A549 (cell line): ENCODE data around the gene KIAA0930. TPM values are rescaled to one million over a fixed set of nuclear protein-coding genes. Genes with fewer than 3 reads are reported as not detected.

Source experiments
- ATAC-seq, 2 experiments: fragments of 200-7000 bp in 1 of 2; fragments of >200 bp in 1 of 2; cut with Nextera tagmentation in 1 of 2; cut with Tn5 transposase in 1 of 2; 3 replicates each; pipeline versions ENCODE4 v1.8.0 to v1.9.1; 2018 to 2020; ENCODE audit warnings: mild to moderate bottlenecking in 1 of 2, moderate library complexity in 1 of 2
- CTCF ChIA-PET: fragments of 300-600 bp; sonication (Branson Sonifier 250); formaldehyde crosslinking; extraction: SDS; loops from one replicate; lab custom pipeline; 2021; ENCODE audit warnings: antibody characterized with exemption, inconsistent platforms; lab: Yijun Ruan, JAX
- POLR2A ChIA-PET: fragments of 350-600 bp; formaldehyde crosslinking; extraction: SDS; loops from one replicate; lab custom pipeline; 2021; ENCODE audit warnings: antibody characterized with exemption, inconsistent platforms; lab: Yijun Ruan, JAX
- DNase-seq, 2 experiments: peaks; one replicate each; pipeline versions ENCODE4 v3.0.0 to v3.0.0-alpha.2; 2011 to 2016; ENCODE audit warnings: low read depth in 1 of 2, low spot score in 1 of 2
- FAIRE-seq: peaks from 2 replicates; lab custom pipeline; 2011; peaks lifted over from hg19 to GRCh38; lab: Jason Lieb, UNC
- H3K27ac ChIP-seq, 2 experiments: fragments of >200 bp; sonication (Bioruptor Twin); formaldehyde crosslinking; 3 replicates each; pipeline ENCODE4 v1.5.1; 2016 to 2017
- H3K4me1 ChIP-seq: fragments of >200 bp; sonication (Bioruptor Twin); formaldehyde crosslinking; 3 replicates; pipeline ENCODE4 v1.6.1; 2016
- H3K4me2 ChIP-seq: fragments of >200 bp; sonication (Bioruptor Twin); formaldehyde crosslinking; 3 replicates; pipeline ENCODE4 v1.6.1; 2016
- H3K4me3 ChIP-seq: fragments of >200 bp; sonication (Bioruptor Twin); formaldehyde crosslinking; 3 replicates; pipeline ENCODE4 v1.5.1; 2016
- H3K9me3 ChIP-seq: fragments of >200 bp; sonication (Bioruptor Twin); formaldehyde crosslinking; 3 replicates; pipeline ENCODE4 v1.6.1; 2016
- ATOH8 ChIP-seq: fragments of 250-450 bp; sonication (Bioruptor Pico); IDR thresholded peaks from 2 replicates; pipeline ENCODE4 v1.5.0; 2020; ENCODE audit warnings: low read depth, mild to moderate bottlenecking, moderate library complexity
- CEBPB ChIP-seq, 2 experiments: fragments of >200 bp in 1 of 2; sonication (Bioruptor Twin) in 1 of 2; formaldehyde crosslinking in 1 of 2; IDR thresholded peaks; 2 replicates each; pipeline ENCODE4 v1.6.1; 2012 to 2016
- CHD4 ChIP-seq: fragments of 200-600 bp; sonication (generic); IDR thresholded peaks from 2 replicates; pipeline ENCODE4 v1.6.1; 2016; ENCODE audit warnings: antibody characterized with exemption, mild to moderate bottlenecking, borderline replicate concordance
- CTCF ChIP-seq: fragments of >200 bp; sonication (Bioruptor Twin); formaldehyde crosslinking; IDR thresholded peaks from 3 replicates; pipeline ENCODE4 v1.5.1; 2016
- E2F6 ChIP-seq: IDR thresholded peaks from 2 replicates; pipeline ENCODE4 v1.6.1; 2012; ENCODE audit warnings: low read depth, borderline replicate concordance
- EHF ChIP-seq: fragments of 250-450 bp; sonication (Bioruptor Pico); IDR thresholded peaks from 2 replicates; pipeline ENCODE4 v1.5.0; 2020; ENCODE audit warnings: mild to moderate bottlenecking
- EHMT2 ChIP-seq: fragments of 200-600 bp; sonication (generic); IDR thresholded peaks from 2 replicates; pipeline ENCODE4 v1.6.1; 2016; ENCODE audit warnings: antibody characterized with exemption, low read depth, mild to moderate bottlenecking, moderate library complexity
- ELK1 ChIP-seq: fragments of 150-350 bp; IDR thresholded peaks from 2 replicates; pipeline ENCODE4 v1.6.1; 2014; ENCODE audit warnings: low read depth, mild to moderate bottlenecking, low read length
- ESRRA ChIP-seq: fragments of 150-350 bp; IDR thresholded peaks from 2 replicates; pipeline ENCODE4 v1.6.1; 2014; ENCODE audit warnings: mild to moderate bottlenecking, low read length, borderline replicate concordance
- HOXA7 ChIP-seq: fragments of 250-450 bp; sonication (Bioruptor Pico); IDR thresholded peaks from 2 replicates; pipeline ENCODE4 v1.5.0; 2020; ENCODE audit warnings: mild to moderate bottlenecking, moderate library complexity
- HOXB13 ChIP-seq: fragments of 250-450 bp; sonication (Bioruptor Pico); IDR thresholded peaks from 2 replicates; pipeline ENCODE4 v1.5.0; 2020; ENCODE audit warnings: low read depth, mild to moderate bottlenecking, moderate library complexity
- HOXB5 ChIP-seq: fragments of 250-450 bp; sonication (Bioruptor Pico); IDR thresholded peaks from 2 replicates; pipeline ENCODE4 v1.5.0; 2020; ENCODE audit warnings: mild to moderate bottlenecking, moderate library complexity
- JUNB ChIP-seq: fragments of >200 bp; sonication (Bioruptor Twin); formaldehyde crosslinking; IDR thresholded peaks from 2 replicates; pipeline ENCODE4 v1.6.1; 2016
- KDM1A ChIP-seq: fragments of 200-600 bp; sonication (generic); IDR thresholded peaks from 2 replicates; pipeline ENCODE4 v1.6.1; 2016; ENCODE audit warnings: low read depth, mild to moderate bottlenecking
- MAX ChIP-seq: IDR thresholded peaks from 2 replicates; pipeline ENCODE4 v1.6.1; 2012
- MAZ ChIP-seq: fragments of 150-350 bp; IDR thresholded peaks from 2 replicates; pipeline ENCODE4 v1.6.1; 2014; ENCODE audit warnings: antibody characterized with exemption, low read depth, low read length, borderline replicate concordance
- RARB ChIP-seq: fragments of 250-450 bp; sonication (Bioruptor Pico); IDR thresholded peaks from 2 replicates; pipeline ENCODE4 v1.8.0; 2021; ENCODE audit warnings: mild to moderate bottlenecking, moderate library complexity
- RCOR1 ChIP-seq: fragments of 150-350 bp; IDR thresholded peaks from 2 replicates; pipeline ENCODE4 v1.6.1; 2014; ENCODE audit warnings: antibody characterized with exemption, low read length, low read depth
- SREBF2 ChIP-seq: fragments of 450-650 bp; IDR thresholded peaks from 2 replicates; pipeline ENCODE4 v1.6.1; 2014; ENCODE audit warnings: mild to moderate bottlenecking, moderate library complexity
- TFCP2L1 ChIP-seq: fragments of 250-450 bp; sonication (Bioruptor Pico); IDR thresholded peaks from 2 replicates; pipeline ENCODE4 v1.5.0; 2021; ENCODE audit warnings: mild to moderate bottlenecking
- ZFP36 ChIP-seq: fragments of 450-650 bp; IDR thresholded peaks from 2 replicates; pipeline ENCODE4 v1.6.1; 2014; ENCODE audit warnings: borderline replicate concordance; ENCODE audit not compliant: partially characterized antibody
- WGBS: methylation state at CpG from one replicate; pipeline ENCODE4 v1.1.6; 2017; ENCODE audit errors: missing lambda C conversion rate; 5-methylcytosine and 5-hydroxymethylcytosine counted together
- polyA plus RNA-seq, 4 experiments: library from polyadenylated mRNA; depleted of rRNA in 3 of 4; stranded (reverse); fragments of >200 nt; fragmentation: RNase III in 1 of 4; extraction: RNeasy Plus Mini Kit Qiagen cat#74134 plus additional on column Dnase treatment in 1 of 4; gene quantifications; 2 replicates in 3 of 4; 3 replicates in 1 of 4; pipeline ENCODE4 v1.2.3, GENCODE V29; 2011 to 2017

Gene KIAA0930
- polyA plus RNA-seq, 2 of the 4 experiments (the other 2 are of a cell fraction): 47.7 to 60.0 TPM

GRCh38 chr22:45227645-45228400, 12.9 kb downstream of the KIAA0930 start:
- ATAC-seq: no peak
- no peak for TF ChIP-seq CHD4
- no peak for DNase-seq
- ChIA-PET POLR2A (no interaction called here), CTCF (no interaction called here)
- no peak overlapping the region for H3K4me3 ChIP-seq
- H3K4me1 ChIP-seq: peaks cover 6% of the 10 kb centered on the region; the same call in 2 of the 3 replicates
- 92% methylated on average over 12 of the region's 16 CpGs for WGBS
- H3K9me3 ChIP-seq: no peaks in the 10 kb centered on the region
- H3K4me2 ChIP-seq: no peak overlapping the region
- no peak for FAIRE-seq
- no peak overlapping the region for H3K27ac ChIP-seq

- H3K4me1 ChIP-seq: peaks cover 6% of the 10 kb centered on the region; the same call in 2 of the 3 replicates
- FAIRE-seq (no peak), DNase-seq (no peak), ATAC-seq (no peak; a peak in 1 of 6 replicates)
- POLR2A ChIA-PET: no interaction called here
- H3K9me3 ChIP-seq: no peaks in the 10 kb centered on the region
- H3K27ac ChIP-seq: peak overlapping the region in 1 of 2 experiments; percentile 26; a peak in 2 of 6 replicates
- 82% methylated on average over 13 of the region's 17 CpGs for WGBS
- no peak overlapping the region for H3K4me2 ChIP-seq
- no peak for TF ChIP-seq RARB (CRISPR knock-in tag)
- TF ChIP-seq E2F6: no peak
- TF ChIP-seq ATOH8 (CRISPR knock-in tag): no peak
- no peak for TF ChIP-seq ESRRA
- no peak for TF ChIP-seq TFCP2L1
- TF ChIP-seq EHMT2: no peak
- TF ChIP-seq MAX: no peak
- no peak for TF ChIP-seq RCOR1
- no peak for TF ChIP-seq CEBPB (IDR thresholded peaks at IDR 0.05)
- no peak for TF ChIP-seq MAZ
- no peak for TF ChIP-seq HOXB13 (CRISPR knock-in tag)
- CTCF ChIA-PET: interaction anchor here (1.1 to 1.4 kb wide), 3 partner anchors 10 to 19 kb away, joined by 3 to 6 read pairs (median 3); no protein-coding TSS in a partner anchor
- no peak overlapping the region for H3K4me3 ChIP-seq
These were observed 14.0 kb downstream of the KIAA0930 start for GRCh38 chr22:45226503-45227186.

- H3K4me1 ChIP-seq: peaks cover 6% of the 10 kb centered on the region; the same call in 2 of the 3 replicates
- 81% methylated on average over 18 of the region's 26 CpGs for WGBS
- peak overlapping the region in 1 of 2 experiments; percentile 26; a peak in 1 of 6 replicates for H3K27ac ChIP-seq
- CTCF ChIA-PET: interaction anchor here (1.1 to 1.4 kb wide), 3 partner anchors 9 to 18 kb away, joined by 3 to 6 read pairs (median 3); no protein-coding TSS in a partner anchor
- no peak for DNase-seq
- H3K9me3 ChIP-seq: no peaks in the 10 kb centered on the region
- no peak overlapping the region for H3K4me3 ChIP-seq
- POLR2A ChIA-PET: no interaction called here
- no peak for FAIRE-seq
- 0 out of 6 replicates have a peak, but pooled peaks of 1 of the 2 experiments have one; percentile 21 for ATAC-seq
- H3K4me2 ChIP-seq: no peak overlapping the region
- TF ChIP-seq CTCF (no peak), EHF (CRISPR knock-in tag) (no peak), HOXB13 (CRISPR knock-in tag) (no peak), ELK1 (no peak), ATOH8 (CRISPR knock-in tag) (no peak), SREBF2 (no peak), ZFP36 (no peak), E2F6 (no peak), TFCP2L1 (no peak), HOXA7 (CRISPR knock-in tag) (no peak), CHD4 (no peak), HOXB5 (CRISPR knock-in tag) (no peak), JUNB (no peak), KDM1A (no peak)
These were observed 14.8 kb downstream of the KIAA0930 start for GRCh38 chr22:45225732-45226502.
